HepG2 (cell line): ENCODE data around the gene TMEM63B. TPM values are rescaled to one million over a fixed set of nuclear protein-coding genes. Genes with fewer than 3 reads are reported as not detected.

ENCODE experiments used
- ATAC-seq: fragments of 200-7000 bp; cut with Tn5 transposase; 3 replicates; pipeline ENCODE4 v1.9.1; 2020; ENCODE audit warnings: mild to moderate bottlenecking, moderate library complexity
- BruUV-seq: library from RNA; stranded (reverse); fragments of 400-500 nt; replicated peaks from 2 replicates; lab custom pipeline; 2021; lab: Mats Ljungman, UMichigan
- CTCF ChIA-PET: fragments of 300-600 bp; formaldehyde crosslinking; extraction: SDS; loops from one replicate; lab custom pipeline; 2021; ENCODE audit warnings: low total read pairs, inconsistent platforms, low intra/inter-chr PET ratio; lab: Yijun Ruan, JAX
- POLR2A ChIA-PET: fragments of 350-600 bp; sonication (Branson Sonifier 250); formaldehyde crosslinking; loops from one replicate; lab custom pipeline; 2020; ENCODE audit warnings: antibody characterized with exemption, inconsistent platforms; lab: Yijun Ruan, JAX
- DNase-seq: peaks from one replicate; pipeline ENCODE4 v3.0.0-alpha.2; 2015; ENCODE audit warnings: low spot score
- FAIRE-seq: peaks from 3 replicates; lab custom pipeline; 2011; peaks lifted over from hg19 to GRCh38; lab: Jason Lieb, UNC
- H2AFZ ChIP-seq: one replicate; pipeline ENCODE4 v1.6.1; 2011; ENCODE audit warnings: low read length, inconsistent platforms
- H3K27ac ChIP-seq: fragments of 300-600 bp; 3 replicates; pipeline ENCODE4 v1.8.0; 2011; ENCODE audit warnings: mixed run types, mild to moderate bottlenecking, mixed read lengths, low read length, inconsistent platforms; ENCODE audit not compliant: insufficient read depth; ENCODE audit errors: extremely low read length
- H3K27me3 ChIP-seq, 2 experiments: fragments of 200-600 bp in 1 of 2; 2 replicates in 1 of 2; 3 replicates in 1 of 2; pipeline versions ENCODE4 v1.6.0 to v1.8.0; 2011; ENCODE audit warnings: low read length in 2 of 2, mild to moderate bottlenecking in 2 of 2, moderate library complexity in 2 of 2, inconsistent platforms in 1 of 2; ENCODE audit not compliant: insufficient read depth in 2 of 2, control insufficient read depth in 1 of 2
- H3K36me3 ChIP-seq, 2 experiments: fragments of 200-600 bp in 1 of 2; replicated peaks in 1 of 2; 2 replicates in 1 of 2; 3 replicates in 1 of 2; pipeline versions ENCODE4 v1.5.1 to v1.8.0; 2011; ENCODE audit warnings: low read length in 2 of 2, inconsistent platforms in 1 of 2; ENCODE audit not compliant: insufficient read depth in 2 of 2, control insufficient read depth in 1 of 2
- H3K4me1 ChIP-seq: 2 replicates; pipeline ENCODE4 v1.5.1; 2012; ENCODE audit warnings: low read length, inconsistent platforms; ENCODE audit not compliant: insufficient read depth
- H3K4me2 ChIP-seq: 2 replicates; pipeline ENCODE4 v1.6.0; 2011; ENCODE audit warnings: low read depth, low read length, inconsistent platforms
- H3K4me3 ChIP-seq, 3 experiments: fragments of 200-600 bp in 1 of 3; sonication (generic), shearing (Covaris generic) in 1 of 3; replicated peaks in 1 of 3; 2 replicates each; pipeline ENCODE4 v1.5.1; 2011 to 2016; ENCODE audit warnings: low read length in 3 of 3, inconsistent platforms in 2 of 3, low read depth in 2 of 3, mild to moderate bottlenecking in 2 of 3, control low read depth in 1 of 3, mixed read lengths in 1 of 3; ENCODE audit not compliant: insufficient read depth in 1 of 3
- H3K79me2 ChIP-seq: one replicate; pipeline ENCODE4 v1.6.1; 2011; ENCODE audit warnings: low read length, inconsistent platforms; ENCODE audit not compliant: insufficient read depth
- H3K9ac ChIP-seq: 2 replicates; pipeline ENCODE4 v1.6.0; 2011; ENCODE audit warnings: mild to moderate bottlenecking, low read depth, low read length, inconsistent platforms; ENCODE audit not compliant: insufficient read depth
- H3K9me3 ChIP-seq: 2 replicates; pipeline ENCODE4 v1.5.1; 2012; ENCODE audit warnings: mild to moderate bottlenecking, low read length
- H4K20me1 ChIP-seq: 2 replicates; pipeline ENCODE4 v1.6.0; 2011; ENCODE audit warnings: inconsistent platforms, mild to moderate bottlenecking, low read length, moderate library complexity; ENCODE audit not compliant: insufficient read depth
- HHEX ChIP-seq: IDR thresholded peaks from 2 replicates; pipeline ENCODE4 v1.6.1; 2016; ENCODE audit warnings: control low read depth
- MTA1 ChIP-seq: sonication (generic); formaldehyde crosslinking; IDR thresholded peaks from 2 replicates; pipeline ENCODE4 v1.4.0; 2020; ENCODE audit warnings: missing genetic modification reagents, mild to moderate bottlenecking, borderline replicate concordance
- NR2F6 ChIP-seq, 2 experiments: IDR thresholded peaks; 2 replicates each; pipeline ENCODE4 v1.6.1; 2016; ENCODE audit warnings: antibody characterized with exemption in 1 of 2, mild to moderate bottlenecking in 1 of 2
- PHF5A ChIP-seq: IDR thresholded peaks from one replicate; pipeline ENCODE4 v1.6.1; 2018; ENCODE audit warnings: low read depth, missing genetic modification reagents; ENCODE audit not compliant: unreplicated experiment
- REPIN1 ChIP-seq: sonication (generic); formaldehyde crosslinking; IDR thresholded peaks from 2 replicates; pipeline ENCODE4 v1.8.0; 2022; ENCODE audit warnings: missing genetic modification reagents, low read depth, mild to moderate bottlenecking, borderline replicate concordance
- ZNF737 ChIP-seq: sonication (generic); formaldehyde crosslinking; IDR thresholded peaks from 2 replicates; pipeline ENCODE4 v1.5.0; 2020; ENCODE audit warnings: missing genetic modification reagents, mild to moderate bottlenecking, borderline replicate concordance
- WGBS: methylation state at CpG from one replicate; pipeline ENCODE4 v1.1.6; 2017; ENCODE audit warnings: low lambda C conversion rate; 5-methylcytosine and 5-hydroxymethylcytosine counted together
- in situ Hi-C: cut with HindIII; loops from 2 replicates; pipeline ENCODE4 v1.10.0; 2017; ENCODE audit warnings: low pct_unique_long_range_greater_than_20kb; ENCODE audit not compliant: extremely low pct_ligation_motif_present
- intact Hi-C: fragments of 100-400 bp; cut with micrococcal nuclease; formaldehyde crosslinking; loops from one replicate; pipeline ENCODE4 v1.10.0; 2022; ENCODE audit not compliant: unreplicated experiment
- polyA plus RNA-seq, 8 experiments: library from polyadenylated mRNA; depleted of rRNA in 3 of 8; stranded (reverse) in 7 of 8; unstranded in 1 of 8; fragments of >200 nt; fragmentation: Illumina TruSeq in 4 of 8; extraction: Trizol in 4 of 8; gene quantifications; 2 replicates each; pipeline versions ENCODE4 v1.2.1 to v1.2.3, GENCODE V29; 2011 to 2016; ENCODE audit warnings: low read depth in 4 of 8, missing spikeins in 1 of 8, mixed read lengths in 1 of 8; ENCODE audit not compliant: insufficient read depth in 1 of 8
- total RNA-seq, 5 experiments: library from RNA; depleted of rRNA; stranded (reverse); fragments of >200 nt; fragmentation: Illumina TruSeq; extraction: Trizol; gene quantifications; 2 replicates each; pipeline ENCODE4 v1.2.3, GENCODE V29; 2016; ENCODE audit warnings: low read depth in 1 of 5
- TF ChIP-seq, protein P1 (sequence below), 2 experiments: sonication (generic) in 1 of 2; formaldehyde crosslinking in 1 of 2; IDR thresholded peaks; 2 replicates each; pipeline versions ENCODE4 v1.6.1 to v1.9.0; 2014 to 2022; ENCODE audit warnings: antibody characterized with exemption in 1 of 2, borderline replicate concordance in 1 of 2, inconsistent platforms in 1 of 2, low read depth in 1 of 2, missing genetic modification reagents in 1 of 2
- TF ChIP-seq, protein P2 (sequence below): sonication (generic); formaldehyde crosslinking; IDR thresholded peaks from 2 replicates; pipeline ENCODE4 v1.8.1; 2023; ENCODE audit warnings: mild to moderate bottlenecking, missing genetic modification reagents, borderline replicate concordance
- TF ChIP-seq, protein P3 (sequence below): sonication (generic); formaldehyde crosslinking; IDR thresholded peaks from 2 replicates; pipeline ENCODE4 v1.5.1; 2020; ENCODE audit warnings: missing genetic modification reagents, mild to moderate bottlenecking, borderline replicate concordance
- TF ChIP-seq, protein P4 (sequence below): sonication (generic); formaldehyde crosslinking; IDR thresholded peaks from 2 replicates; pipeline ENCODE4 v1.5.1; 2020; ENCODE audit warnings: mild to moderate bottlenecking, missing genetic modification reagents, moderate library complexity

TMEM63B gene
- total and polyA plus RNA-seq, 2 of the 13 experiments (the other 11 are each of a cell fraction or from before 2014, with no cell fraction given), result 27.4 to 75.8 TPM

DNA sequence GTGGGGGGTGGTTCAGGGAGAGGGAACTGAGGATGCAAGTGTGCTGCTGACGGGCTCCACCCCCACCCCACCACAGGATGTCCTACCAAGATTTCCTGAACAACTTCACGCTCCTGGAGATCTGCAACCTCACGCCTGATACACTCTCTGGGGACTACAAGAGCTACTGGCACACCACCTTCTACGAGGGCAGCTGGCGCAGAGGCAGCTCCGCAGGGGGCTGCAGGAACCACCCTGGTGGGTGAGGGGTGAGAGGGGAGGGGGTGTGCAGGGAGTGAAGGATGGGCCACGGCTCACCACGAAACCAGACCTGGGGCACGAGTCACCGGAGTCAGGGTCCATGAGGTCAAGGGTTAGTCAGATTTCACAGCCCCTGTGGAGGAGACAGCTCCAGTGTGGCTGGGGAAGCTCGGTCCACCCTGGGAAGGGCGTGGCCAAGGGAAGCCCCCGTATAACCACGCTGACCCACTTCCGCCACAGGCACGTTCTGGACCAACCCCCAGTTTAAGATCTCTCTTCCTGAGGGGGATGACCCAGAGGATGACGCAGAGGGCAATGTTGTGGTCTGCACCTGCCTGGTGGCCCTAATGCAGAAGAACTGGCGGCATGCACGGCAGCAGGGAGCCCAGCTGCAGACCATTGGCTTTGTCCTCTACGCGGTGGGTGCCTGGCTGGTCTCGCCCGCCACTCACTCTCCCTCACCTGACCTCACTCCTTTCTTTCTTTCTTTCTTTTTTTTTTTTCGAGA is 49.6 kb downstream of the TMEM63B start:
- Histone ChIP-seq H3K9ac (no peak overlapping the region), H4K20me1 (no peaks in the 10 kb centered on the region), H3K4me2 (peak overlapping the region; percentile 65), H3K79me2 (no peaks in the 10 kb centered on the region), H3K36me3 (no peaks in the 10 kb centered on the region), H3K27ac (no peak overlapping the region), H2AFZ (no peak overlapping the region), H3K4me3 (peak overlapping the region in 2 of 3 experiments; percentile 24 to 47; a peak in 2 of 6 replicates), H3K4me1 (peaks cover 68% of the 10 kb centered on the region), H3K9me3 (no peaks in the 10 kb centered on the region), H3K27me3 (peaks cover 0 to 9% of the 10 kb centered on the region in 2 experiments; a peak in 1 of 5 replicates)
- WGBS, result 26% methylated on average over 21 of the region's 24 CpGs
- BruUV-seq, result no TSS peak
- intact Hi-C loops (no loop called here), in situ Hi-C loops (no loop called here)
- ChIA-PET CTCF (no interaction called here), POLR2A (interaction anchor here (1.0 to 3.3 kb wide), 4 partner anchors 31 to 80 kb away, joined by 3 to 14 read pairs (median 8); partner anchors contain the start of genes HSP90AB1 and SLC35B2)
- ATAC-seq, result peak; percentile 25
- DNase-seq, result no peak
- FAIRE-seq, result no peak
- TF ChIP-seq, protein P1, sequence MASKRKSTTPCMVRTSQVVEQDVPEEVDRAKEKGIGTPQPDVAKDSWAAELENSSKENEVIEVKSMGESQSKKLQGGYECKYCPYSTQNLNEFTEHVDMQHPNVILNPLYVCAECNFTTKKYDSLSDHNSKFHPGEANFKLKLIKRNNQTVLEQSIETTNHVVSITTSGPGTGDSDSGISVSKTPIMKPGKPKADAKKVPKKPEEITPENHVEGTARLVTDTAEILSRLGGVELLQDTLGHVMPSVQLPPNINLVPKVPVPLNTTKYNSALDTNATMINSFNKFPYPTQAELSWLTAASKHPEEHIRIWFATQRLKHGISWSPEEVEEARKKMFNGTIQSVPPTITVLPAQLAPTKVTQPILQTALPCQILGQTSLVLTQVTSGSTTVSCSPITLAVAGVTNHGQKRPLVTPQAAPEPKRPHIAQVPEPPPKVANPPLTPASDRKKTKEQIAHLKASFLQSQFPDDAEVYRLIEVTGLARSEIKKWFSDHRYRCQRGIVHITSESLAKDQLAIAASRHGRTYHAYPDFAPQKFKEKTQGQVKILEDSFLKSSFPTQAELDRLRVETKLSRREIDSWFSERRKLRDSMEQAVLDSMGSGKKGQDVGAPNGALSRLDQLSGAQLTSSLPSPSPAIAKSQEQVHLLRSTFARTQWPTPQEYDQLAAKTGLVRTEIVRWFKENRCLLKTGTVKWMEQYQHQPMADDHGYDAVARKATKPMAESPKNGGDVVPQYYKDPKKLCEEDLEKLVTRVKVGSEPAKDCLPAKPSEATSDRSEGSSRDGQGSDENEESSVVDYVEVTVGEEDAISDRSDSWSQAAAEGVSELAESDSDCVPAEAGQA (IDR thresholded peaks at IDR 0.05; ENCODE audit: low read depth), result no peak
- TF ChIP-seq, protein P1 (CRISPR knock-in tag; IDR thresholded peaks at IDR 0.05; ENCODE audit: borderline replicate concordance), result no peak
- TF ChIP-seq MTA1 (CRISPR knock-in tag), result peak; percentile 69; the same call in 1 of the 2 replicates
- no peak for TF ChIP-seq HHEX (CRISPR knock-in tag)
- TF ChIP-seq NR2F6 (IDR thresholded peaks at IDR 0.05), result peak; percentile 23; the same call in 1 of the 2 replicates
- TF ChIP-seq NR2F6 (CRISPR knock-in tag; IDR thresholded peaks at IDR 0.05), result no peak
- TF ChIP-seq, protein P2, sequence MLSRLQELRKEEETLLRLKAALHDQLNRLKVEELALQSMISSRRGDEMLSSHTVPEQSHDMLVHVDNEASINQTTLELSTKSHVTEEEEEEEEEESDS (CRISPR knock-in tag), result no peak
- TF ChIP-seq, protein P3, sequence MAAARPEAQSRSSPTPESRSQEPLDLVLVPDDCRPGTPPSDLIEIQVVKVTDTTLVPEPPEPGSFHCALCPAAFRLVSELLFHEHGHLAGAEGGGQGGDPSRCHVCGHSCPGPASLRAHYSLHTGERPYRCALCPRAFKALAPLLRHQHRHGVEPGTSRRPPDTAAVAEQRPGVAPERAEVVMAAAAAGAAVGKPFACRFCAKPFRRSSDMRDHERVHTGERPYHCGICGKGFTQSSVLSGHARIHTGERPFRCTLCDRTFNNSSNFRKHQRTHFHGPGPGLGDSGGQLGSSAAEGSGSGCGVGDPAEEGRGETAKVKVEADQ (CRISPR knock-in tag), result 0 out of 2 replicates have a peak, but pooled peaks have one; percentile 52
- TF ChIP-seq PHF5A, result no peak
- no peak for TF ChIP-seq ZNF737 (CRISPR knock-in tag)
- TF ChIP-seq, protein P4, sequence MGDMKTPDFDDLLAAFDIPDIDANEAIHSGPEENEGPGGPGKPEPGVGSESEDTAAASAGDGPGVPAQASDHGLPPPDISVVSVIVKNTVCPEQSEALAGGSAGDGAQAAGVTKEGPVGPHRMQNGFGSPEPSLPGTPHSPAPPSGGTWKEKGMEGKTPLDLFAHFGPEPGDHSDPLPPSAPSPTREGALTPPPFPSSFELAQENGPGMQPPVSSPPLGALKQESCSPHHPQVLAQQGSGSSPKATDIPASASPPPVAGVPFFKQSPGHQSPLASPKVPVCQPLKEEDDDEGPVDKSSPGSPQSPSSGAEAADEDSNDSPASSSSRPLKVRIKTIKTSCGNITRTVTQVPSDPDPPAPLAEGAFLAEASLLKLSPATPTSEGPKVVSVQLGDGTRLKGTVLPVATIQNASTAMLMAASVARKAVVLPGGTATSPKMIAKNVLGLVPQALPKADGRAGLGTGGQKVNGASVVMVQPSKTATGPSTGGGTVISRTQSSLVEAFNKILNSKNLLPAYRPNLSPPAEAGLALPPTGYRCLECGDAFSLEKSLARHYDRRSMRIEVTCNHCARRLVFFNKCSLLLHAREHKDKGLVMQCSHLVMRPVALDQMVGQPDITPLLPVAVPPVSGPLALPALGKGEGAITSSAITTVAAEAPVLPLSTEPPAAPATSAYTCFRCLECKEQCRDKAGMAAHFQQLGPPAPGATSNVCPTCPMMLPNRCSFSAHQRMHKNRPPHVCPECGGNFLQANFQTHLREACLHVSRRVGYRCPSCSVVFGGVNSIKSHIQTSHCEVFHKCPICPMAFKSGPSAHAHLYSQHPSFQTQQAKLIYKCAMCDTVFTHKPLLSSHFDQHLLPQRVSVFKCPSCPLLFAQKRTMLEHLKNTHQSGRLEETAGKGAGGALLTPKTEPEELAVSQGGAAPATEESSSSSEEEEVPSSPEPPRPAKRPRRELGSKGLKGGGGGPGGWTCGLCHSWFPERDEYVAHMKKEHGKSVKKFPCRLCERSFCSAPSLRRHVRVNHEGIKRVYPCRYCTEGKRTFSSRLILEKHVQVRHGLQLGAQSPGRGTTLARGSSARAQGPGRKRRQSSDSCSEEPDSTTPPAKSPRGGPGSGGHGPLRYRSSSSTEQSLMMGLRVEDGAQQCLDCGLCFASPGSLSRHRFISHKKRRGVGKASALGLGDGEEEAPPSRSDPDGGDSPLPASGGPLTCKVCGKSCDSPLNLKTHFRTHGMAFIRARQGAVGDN, result peak; percentile 68
- TF ChIP-seq REPIN1 (CRISPR knock-in tag), result no peak
